HG03039 (cell line): Measurements from ENCODE around the gene NACA2.
"Not testable (repeated sequence)": the region's sequence is repeated elsewhere in the genome, so short reads cannot be mapped to it uniquely, and the experiment has no call there.

Source experiments
- ATAC-seq: cut with Tn5 transposase; IDR thresholded peaks from one replicate; pipeline ENCODE4 v1.9.1; 2021; ENCODE audit warnings: mild to moderate bottlenecking, moderate library complexity; ENCODE audit not compliant: unreplicated experiment

Gene NACA2

DNA sequence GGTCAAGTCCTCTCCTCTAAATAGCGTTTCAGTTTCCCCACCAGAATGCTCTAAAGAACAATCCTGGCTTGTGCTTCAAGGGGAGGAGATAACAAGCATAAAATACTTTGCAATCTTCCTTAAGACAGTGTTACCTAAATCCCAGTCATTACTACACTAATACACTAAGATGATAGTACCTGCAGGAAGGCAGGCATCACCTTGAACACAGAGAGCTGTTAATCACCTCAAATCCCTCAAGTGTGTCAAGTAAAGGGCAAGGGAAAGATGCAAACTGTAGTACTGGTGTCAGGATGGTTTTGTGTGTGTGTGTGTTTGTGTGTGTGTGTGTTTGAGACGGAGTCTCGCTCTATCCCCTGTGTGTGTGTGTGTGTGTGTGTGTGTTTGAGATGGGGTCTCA lies 36.8 kb downstream of the NACA2 start:
- no peak for ATAC-seq

DNA sequence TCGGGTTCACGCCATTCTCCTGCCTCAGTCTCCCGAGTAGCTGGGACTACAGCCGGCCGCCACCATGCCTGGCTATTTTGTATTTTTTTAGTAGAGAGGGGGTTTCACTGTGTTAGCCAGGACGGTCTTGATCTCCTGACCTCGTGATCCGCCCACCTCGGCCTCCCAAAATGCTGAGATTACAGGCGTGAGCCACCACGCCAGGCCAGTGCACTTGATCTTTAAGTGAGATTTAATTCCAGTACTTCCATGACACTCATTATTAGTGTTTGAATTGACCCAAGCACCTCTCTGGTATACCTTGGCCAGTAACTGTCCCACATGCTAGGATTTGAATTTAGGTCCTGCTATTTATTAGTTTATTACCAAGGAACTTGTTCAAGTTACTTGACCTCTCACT lies 38.5 kb downstream of the NACA2 start:
- not testable (repeated sequence) for ATAC-seq

DNA sequence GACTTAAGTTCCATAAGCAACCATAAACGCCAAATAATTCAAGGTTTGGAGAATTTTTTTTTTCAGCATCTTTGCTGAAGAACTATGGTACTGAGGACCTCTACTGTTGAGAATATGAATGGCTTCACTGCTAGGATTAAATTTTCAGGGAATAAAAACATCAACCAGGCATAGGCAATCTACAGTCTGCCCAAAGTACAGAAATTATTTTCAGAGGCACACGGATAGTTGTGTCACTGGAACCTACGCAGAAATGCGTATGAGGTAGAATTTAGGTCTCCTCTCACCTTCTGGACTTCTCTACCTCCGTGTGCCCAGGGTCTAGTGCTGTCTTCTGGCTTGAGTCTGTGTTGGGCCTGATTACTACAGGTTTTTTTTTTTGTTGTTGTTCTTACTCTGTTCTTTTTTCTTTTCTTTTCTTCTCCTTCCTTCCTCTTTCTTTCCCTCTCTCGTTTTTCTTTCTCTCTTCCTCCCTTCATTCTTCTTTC lies 39.7 kb downstream of the NACA2 start:
- ATAC-seq, result no peak

DNA sequence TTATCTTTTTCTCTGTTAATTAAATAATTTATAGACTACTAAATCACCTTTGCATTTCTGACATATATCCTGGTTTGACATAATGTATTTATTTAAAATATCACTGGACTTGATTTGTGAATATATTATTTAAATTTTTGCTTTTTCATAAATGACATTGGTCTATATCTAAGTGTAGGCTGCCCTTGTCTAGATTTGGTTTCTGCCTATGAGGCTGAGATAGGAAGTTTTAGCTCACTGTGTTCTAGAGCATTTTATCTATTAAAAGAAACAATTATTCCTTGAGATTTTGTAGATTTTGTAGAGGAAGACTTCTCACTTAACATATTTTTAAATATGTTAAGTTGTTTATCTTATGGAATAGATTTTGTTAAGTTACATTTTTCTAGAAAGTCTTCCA lies 43.9 kb downstream of the NACA2 start:
- no peak for ATAC-seq

DNA sequence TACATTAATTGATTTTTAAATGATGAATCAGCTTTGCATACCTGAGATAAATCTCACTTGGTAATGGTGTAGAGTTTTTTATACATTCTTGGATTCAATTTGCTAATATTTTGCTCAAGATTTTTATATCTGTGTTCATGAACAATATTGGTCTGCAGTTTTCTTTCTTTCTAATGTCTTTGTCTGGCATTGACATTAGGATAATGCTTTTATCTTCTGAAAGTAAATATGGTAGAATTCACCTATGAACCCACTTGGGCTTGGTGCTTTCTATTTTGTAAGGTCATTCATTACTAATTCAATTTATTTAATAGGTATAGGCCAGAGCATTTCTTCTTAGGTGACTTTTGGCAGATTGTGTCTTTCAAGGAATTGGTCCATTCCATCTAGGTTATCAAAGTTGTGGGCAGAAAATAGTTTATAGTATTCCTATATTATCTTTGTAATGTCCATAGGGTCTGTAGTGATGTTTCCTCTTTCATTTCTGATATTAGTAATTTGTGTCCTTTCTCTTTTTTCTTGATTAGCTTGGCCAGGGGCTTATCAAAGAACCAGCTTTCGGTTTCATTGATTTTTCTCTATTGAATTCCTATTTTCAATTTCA lies 45.6 kb downstream of the NACA2 start:
- no peak for ATAC-seq

DNA sequence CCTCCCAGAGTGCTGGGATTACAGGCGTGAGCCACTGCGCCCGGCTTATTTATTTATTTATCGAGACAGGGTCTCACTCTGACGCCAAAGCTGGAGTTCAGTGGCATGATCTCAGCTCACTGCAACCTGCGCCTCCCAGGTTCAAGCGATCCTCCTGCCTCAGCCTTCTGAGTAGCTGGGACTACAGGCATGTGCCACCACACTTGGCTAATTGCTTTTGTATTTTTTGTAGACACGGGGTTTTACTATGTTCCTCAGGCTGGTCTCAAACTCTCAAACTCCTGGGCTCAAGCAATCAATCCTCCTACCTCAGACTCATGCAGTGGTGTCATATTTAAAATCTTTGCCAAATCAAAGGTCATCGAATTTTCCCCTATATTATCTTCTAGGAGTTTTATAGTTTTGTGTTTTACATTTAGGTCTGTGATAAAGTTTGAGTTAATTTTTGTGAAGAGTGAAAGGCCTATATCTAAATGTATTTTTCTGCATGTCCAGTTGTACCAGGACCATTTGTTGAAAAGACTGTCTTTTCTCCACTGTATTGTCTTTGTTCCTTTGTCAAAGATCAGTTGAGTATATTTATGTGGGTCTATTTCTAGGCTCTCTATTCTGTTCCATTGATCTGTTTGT lies 47.1 kb downstream of the NACA2 start:
- ATAC-seq, result no peak

GRCh38 chr17:61542027-61542426 lies 49.0 kb downstream of the NACA2 start:
- ATAC-seq, result no peak

DNA sequence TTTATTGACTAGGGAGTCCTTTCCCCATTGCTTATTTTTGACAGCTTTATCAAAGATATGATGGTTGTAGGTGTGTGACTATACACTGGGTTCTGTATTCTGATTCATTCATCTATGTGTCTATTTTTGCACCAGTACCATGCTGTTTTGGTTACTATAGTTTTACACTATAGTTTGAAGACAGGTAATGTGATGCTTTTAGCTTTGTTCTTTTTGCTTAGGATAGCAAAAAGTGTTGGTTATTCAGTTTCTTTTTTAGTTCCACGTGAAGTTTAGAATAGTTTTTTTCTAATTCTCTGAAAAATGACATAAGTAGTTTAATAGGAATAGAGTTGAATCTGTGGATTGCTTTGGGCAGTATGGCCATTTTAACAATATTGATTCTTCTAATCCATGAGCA lies 50.1 kb downstream of the NACA2 start:
- ATAC-seq, result no peak
